GM12891 (cell line): ENCODE measurements around the gene IL18R1.

Source experiments
- POLR2A ChIP-seq: IDR thresholded peaks from 2 replicates; pipeline ENCODE4 v1.6.1; 2011; ENCODE audit warnings: low read depth, low read length, control low read depth
- POLR2AphosphoS5 ChIP-seq: IDR thresholded peaks from 2 replicates; pipeline ENCODE4 v1.6.1; 2011; ENCODE audit warnings: low read depth, low read length, control low read depth
- TAF1 ChIP-seq: IDR thresholded peaks from 2 replicates; pipeline ENCODE4 v1.6.1; 2011; ENCODE audit warnings: low read depth, low read length, control low read depth

GRCh38 chr2:102344397-102344796 is 11.2 kb upstream of the IL18R1 start:
- no peak for TF ChIP-seq POLR2A
- TF ChIP-seq POLR2AphosphoS5: no peak
- no peak for TF ChIP-seq TAF1
